GM21529 (cell line): ENCODE data around the gene CXorf65.

Source experiments
- ATAC-seq: cut with Tn5 transposase; IDR thresholded peaks from one replicate; pipeline ENCODE4 v1.9.1; 2021; ENCODE audit not compliant: unreplicated experiment

CXorf65 gene

DNA sequence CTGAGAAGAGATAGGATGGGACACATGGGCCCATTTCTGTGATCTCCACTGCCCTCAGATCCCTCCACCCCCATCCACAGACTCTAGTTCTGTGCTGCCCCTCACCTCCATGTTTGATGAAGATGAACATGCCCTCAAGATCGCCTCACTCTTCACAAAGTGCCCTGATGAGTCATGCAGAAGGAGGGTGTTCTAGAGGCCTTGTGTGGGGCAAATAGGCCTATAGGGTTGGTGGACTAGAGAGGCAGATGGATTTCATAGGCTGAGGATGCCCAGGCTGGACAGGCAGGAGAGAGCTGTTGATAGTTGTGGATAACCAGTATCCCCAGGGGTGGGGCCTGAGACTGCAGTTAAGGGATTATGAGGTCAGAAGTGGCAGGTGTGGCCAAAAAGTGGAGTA is at the start of gene CXorf65:
TSS of gene CXorf65 (minus strand) at position 314 of the 400 bp plus-strand sequence. CDS start at position 130, 184 bp downstream.
- no peak for ATAC-seq

DNA sequence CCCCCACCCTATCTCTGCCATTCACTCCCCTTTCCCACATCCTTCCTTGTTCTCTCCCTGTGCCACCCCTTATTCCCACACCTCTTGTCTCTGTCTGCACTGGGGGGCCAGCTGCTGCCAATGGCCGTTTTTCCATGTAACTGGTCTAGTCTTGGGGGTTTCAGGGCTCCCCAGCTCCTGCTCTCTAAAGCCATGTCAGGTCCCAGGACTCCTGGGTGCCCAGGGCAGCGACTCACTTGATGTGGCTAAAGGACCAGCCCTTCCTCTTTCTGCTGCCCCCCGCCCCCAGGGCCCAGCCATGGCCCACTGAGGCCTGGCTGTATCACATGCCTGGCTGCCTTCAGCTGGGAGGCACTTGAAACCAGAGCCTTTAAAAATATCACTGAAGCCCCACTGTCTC is 48.1 kb upstream of the CXorf65 start:
- ATAC-seq: no peak

DNA sequence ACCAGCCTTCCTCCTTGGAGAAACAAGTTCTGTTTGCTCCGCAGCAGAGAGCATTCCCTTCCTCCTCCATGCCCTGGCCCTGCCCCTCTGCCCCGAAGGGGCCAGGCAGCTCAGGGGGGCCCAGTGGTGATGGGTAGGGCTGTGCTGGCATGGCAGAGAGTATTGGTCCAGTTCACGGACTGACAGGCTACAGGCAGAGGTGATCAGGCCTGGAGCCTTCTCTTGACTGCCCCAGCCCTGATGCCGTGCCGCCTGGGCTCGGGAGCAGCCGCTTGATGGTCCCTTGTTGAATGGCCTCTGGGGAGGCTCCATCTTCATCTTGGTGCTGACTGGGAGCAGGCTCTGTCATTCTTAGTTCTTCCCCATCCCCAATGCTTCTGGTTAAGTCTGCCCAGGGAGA is 47.7 kb upstream of the CXorf65 start:
- no peak for ATAC-seq

DNA sequence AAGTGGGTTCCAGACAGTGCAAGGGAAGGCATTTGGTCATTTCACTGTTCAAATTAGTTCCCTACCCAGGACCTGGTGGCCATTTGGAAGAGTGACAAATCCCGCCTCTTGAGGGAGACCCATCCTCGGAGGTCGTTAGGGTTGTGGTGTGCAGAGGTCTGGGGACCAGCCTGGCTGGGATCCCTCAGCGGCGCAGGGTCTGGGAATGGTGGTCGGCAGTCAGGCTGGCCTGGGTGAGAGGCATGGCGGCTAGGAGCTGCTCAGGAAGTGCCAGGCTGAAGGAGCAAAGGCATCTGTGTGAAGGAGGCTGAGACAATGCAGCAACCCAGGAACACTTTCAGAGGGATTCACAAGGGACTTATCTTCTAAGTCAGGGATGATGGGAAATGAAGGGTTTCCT is 44.8 kb upstream of the CXorf65 start:
- ATAC-seq: no peak

DNA sequence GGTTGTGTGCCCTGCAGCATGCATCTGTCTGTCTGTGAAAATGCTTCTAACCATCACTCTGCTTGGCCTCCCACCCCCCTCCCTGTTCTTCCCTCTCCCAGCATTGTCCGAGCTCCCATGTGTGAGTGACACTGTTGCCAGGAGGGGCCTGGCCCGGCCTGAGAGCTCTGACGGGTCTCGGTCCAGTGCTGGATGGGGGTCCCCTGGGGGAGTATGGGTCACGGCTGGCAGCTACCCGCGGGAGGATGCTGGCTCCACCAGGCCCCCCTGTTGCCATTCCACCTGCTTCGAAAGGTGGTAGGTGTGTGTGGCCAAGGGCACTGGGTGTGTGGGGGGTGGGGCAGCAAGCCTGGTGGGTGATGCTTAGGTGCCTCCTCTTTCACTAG is 41.7 kb upstream of the CXorf65 start:
- ATAC-seq: no peak

DNA sequence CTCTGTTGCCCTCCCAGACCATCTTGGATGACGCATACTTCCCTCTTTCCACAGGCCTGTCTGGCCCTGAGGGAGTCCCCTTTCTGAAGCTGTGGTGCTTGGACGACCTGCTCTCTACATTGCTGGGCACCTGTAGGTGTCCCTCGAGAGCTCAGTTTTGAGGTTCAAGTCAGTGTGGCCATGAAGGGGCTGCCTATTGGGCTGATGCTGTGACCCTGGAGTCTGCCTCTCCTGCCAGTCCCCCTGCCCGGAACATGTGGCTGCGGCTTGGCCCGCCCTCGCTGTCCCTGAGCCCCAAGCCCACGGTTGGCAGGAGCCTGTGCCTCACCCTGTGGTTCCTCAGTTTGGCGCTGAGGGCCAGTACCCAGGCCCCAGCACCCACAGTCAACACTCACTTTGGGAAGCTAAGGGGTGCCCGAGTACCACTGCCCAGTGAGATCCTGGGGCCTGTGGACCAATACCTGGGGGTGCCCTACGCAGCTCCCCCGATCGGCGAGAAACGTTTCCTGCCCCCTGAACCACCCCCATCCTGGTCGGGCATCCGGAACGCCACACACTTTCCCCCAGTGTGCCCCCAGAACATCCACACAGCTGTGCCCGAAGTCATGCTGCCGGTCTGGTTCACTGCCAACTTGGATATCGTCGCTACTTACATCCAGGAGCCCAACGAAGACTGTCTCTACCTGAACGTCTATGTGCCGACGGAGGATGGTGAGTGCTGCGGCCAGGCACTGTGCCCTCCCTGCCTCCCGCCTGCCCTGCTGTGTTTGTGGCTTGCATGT is 41.1 kb upstream of the CXorf65 start:
- no peak for ATAC-seq

DNA sequence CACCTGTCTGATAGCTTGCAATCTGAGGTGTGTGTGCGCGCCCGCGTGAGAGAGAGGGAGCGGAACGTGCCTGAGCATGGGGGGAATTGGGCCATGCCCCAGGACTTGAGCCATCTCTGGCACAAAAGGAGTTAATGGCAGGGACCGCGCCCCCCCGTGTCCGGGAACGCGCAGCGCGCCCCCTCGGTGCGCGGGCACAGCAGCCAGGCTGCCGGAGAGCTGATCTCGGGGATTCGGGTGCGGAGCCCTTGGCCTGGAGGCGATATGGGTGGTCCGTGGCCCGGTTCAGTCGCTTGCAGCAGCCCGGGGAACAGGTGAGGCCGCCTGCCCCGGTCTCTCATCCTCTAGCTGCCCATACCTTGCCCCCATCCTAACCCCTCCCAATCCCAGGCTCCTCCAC is 38.1 kb upstream of the CXorf65 start, which contains the start of gene NLGN3:
TSS of gene NLGN3 (plus strand) at position 191 of the 400 bp plus-strand sequence. CDS start 2,909 bp downstream, outside the sequence.
- no peak for ATAC-seq

DNA sequence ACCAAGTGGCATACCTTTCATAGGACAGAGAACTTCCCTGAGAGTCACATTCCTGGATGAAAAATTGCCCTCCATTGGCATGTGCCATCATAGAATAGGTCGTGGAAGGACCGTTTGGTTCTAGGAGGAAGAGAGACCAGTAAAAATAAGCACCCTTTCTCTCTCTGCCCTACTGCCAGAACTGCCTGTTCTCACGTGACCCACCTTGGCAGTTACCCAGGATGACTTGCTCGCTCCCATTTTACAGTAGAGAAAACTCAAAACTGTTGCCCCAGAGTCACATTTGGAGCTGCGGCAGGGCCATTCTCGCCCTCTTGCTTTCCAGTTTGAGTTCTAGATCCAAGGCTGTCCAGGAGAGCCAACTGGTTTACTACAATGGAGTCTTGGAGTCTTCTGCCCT is 37.0 kb upstream of the CXorf65 start:
- ATAC-seq: no peak

DNA sequence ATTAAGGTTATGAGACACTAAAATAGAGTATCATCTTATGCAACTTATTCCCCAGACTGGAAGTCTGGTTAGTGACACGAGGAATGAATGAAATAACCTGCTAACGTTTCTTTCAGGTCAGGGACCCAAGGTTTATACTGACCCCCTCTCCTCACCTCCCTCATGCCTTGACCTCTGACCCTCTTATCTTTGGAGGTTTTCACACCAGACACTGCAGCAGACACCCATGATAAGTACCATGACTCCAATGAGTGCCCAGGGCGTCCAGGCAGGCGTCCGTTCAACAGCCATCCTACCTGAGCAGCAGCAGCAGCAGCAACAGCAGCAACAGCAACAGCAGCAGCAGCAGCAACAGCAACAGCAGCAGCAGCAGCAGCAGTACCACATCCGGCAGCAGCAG is 33.9 kb upstream of the CXorf65 start:
- ATAC-seq: no peak

DNA sequence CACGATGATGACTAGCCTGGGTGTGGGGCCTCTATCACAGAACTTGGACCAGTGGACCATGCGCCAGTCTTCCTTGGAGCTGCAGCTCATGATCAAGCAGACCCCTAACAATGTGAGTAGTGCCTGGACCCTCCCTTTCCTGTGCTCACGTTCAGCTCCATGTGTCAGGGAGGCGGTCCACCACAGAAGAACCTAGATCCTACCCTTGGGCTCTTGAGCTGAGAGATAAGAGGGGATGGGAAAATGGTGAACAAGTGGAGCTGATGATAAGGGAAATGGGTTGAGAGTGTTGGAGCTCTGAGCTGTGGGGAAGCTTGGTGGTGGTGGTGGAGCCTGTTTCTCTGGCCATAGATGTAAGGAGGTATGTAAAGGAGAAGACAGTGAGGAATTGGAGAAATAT is 25.0 kb upstream of the CXorf65 start:
- no peak for ATAC-seq

DNA sequence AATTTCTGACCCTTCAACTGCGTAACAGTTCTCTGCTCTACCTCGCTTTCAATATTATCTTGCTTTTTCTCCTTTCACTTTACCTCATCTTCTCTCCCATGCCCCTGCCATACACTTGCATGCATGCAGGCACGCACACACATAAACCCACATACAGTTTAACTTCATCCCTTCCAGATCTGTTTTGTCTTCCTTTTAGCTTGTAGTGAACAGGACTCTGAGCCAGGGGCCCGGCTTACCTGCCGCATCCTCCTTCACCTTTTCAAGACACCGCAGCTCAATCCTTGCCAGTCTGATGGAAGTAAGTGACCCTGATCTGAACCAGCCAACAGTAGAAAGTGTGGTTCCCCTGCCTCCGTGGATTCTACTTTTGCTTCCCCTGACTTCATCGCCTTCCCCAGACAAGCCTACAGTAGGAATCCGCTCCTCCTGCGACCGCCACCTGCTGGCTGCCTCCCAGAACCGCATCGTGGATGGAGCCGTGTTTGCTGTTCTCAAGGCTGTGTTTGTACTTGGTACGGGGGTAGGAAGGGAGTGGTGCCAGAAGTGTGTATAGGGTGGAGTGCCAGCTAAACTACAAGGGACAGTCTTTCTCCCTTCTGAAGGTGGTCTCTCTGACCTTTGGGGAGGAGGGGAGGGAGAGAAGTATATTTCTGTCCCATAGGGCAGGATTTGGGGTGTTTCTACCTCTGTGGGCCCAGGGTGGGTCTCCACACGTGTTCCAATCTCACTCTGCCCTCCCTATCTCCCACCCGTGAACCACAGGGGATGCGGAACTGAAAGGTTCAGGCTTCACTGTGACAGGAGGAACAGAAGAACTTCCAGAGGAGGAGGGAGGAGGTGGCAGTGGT is 22.6 kb upstream of the CXorf65 start:
- ATAC-seq: peak; percentile 83

DNA sequence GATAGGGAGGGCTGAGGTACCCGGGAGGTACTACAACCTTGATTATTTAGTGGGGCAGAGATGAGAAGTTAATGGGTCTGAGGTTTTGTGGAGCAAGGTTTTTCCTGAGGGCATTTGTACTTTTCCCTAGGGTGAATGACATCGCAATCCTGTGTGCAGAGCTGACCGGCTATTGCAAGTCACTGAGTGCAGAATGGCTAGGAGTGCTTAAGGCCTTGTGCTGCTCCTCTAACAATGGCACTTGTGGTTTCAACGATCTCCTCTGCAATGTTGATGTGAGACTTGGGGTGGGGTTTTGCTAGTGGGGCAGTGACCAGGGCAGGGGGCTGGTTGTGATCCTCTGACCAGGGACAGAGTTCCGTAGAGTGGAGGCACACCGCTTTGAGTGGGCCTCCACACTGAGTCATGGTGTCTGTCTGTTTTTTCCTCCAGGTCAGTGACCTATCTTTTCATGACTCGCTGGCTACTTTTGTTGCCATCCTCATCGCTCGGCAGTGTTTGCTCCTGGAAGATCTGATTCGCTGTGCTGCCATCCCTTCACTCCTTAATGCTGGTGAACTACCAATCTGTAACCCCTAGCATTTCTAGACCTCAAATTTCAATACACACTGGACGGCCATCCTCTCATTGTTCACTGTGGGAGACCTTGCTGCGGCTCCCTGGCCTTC is 21.8 kb upstream of the CXorf65 start:
- no peak for ATAC-seq

DNA sequence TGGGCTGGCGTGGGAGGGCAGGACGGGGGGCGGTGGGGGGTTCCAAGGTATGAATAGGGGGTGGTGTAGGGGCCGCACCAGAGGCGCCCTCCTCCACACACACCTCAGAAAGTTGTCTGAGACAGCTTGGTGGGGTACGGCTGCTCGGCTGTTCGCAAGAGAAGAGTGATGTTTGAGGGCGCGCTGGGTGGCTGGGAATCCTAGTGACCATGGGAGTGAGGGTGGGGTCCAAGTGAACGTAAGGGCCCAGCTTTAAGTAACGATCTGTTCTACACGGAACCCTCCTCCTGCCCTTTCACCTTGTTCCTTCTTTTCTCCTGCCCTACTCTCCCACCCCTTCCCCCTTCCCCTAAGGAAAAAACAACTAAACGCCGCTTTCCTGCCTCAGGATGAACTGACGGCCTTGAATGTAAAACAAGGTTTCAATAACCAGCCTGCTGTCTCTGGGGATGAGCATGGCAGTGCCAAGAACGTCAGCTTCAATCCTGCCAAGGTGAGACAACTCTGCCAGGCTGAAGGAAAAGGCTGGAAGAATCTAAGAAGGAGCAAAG is 12.5 kb upstream of the CXorf65 start:
- ATAC-seq: peak; percentile 16

DNA sequence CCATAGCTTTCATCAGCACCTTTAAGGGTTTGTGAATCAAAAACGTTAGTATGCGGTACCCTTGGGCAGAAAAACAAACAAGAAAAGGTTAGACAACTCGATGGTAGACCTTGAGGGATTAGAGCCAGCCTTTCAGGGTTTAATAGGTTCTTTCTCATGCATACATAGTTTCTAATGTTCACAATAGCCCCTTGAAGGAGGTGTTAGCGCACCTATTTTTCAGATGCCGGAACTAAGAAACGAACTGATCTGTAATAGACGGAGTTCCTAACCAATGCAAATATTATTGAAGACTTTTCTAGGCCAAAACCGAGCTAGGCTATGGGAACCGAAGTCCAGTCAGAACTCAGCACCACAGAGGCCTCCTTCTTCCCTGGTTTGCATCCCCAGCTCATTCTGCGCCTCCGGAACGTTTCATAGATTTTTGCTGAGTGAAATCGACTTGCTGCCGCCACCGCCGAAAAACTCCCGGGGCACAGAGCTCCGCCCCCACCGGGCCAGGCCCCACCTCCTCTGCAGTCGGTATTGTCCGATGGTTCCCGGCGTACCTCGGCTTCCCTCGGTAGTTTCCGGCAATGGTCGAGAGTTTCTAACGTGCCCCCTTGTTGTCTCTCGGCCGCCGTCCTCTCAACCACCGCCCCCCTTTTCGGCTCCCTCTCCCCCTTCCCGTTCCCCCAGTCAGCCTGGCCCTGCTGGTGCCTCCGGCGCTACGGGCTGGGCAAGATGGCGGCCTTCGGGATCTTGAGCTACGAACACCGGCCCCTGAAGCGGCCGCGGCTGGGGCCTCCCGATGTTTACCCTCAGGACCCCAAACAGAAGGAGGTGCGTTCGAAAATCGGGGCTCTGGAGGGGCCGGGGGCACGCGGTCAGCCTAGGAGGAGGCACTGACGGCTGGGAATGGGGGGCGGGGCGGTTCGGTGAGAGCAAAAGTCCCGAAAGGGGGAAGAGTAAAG is 11.8 kb upstream of the CXorf65 start, which contains the start of gene MED12:
TSS of gene MED12 (plus strand) at position 565 of the 953 bp plus-strand sequence. CDS start at position 724, 159 bp downstream.
- peak; percentile 92 for ATAC-seq

DNA sequence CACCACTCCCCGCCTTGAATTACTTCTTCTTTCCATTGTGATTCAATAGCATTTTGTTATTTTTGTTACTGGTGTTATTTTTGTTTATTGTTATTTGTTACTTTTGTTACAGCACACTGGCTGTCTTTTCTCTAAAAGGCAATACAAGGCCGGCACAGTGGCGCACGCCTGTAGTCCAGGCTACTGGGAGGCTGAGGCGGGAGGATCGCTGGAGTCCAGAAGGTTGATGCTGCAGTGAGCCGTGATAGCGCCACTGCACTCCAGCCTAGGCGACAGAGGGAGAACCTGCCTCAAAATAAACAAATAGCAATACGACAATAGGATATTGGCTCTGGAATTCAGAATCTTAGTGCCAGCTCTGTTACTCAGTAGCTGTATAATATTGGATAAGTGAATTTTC is 10.8 kb upstream of the CXorf65 start:
- ATAC-seq: no peak

DNA sequence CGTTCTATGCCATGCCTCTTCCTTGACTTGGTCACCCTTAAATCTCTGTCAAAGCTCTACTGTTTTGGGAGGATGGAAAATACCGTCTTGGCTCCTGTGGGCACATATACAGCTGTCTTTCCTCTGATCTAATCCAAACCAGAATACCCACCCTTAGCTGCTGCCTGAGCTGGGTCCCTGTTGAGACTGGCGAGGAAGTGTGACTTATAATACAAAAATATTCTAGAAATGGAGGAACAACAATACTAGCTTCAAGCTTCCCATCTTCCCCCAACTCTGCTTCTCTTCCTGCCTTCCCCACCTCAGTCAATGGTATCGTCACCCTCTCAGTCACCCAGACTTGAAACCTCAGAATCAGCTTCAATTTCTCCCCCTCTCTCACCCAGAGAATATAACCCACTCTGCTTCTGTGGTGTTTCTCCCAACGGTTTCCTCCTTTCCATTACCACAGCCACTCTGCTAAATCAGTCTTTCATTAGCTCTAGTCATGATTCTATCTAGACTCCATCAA is 5.4 kb upstream of the CXorf65 start:
- ATAC-seq: peak; percentile 27

DNA sequence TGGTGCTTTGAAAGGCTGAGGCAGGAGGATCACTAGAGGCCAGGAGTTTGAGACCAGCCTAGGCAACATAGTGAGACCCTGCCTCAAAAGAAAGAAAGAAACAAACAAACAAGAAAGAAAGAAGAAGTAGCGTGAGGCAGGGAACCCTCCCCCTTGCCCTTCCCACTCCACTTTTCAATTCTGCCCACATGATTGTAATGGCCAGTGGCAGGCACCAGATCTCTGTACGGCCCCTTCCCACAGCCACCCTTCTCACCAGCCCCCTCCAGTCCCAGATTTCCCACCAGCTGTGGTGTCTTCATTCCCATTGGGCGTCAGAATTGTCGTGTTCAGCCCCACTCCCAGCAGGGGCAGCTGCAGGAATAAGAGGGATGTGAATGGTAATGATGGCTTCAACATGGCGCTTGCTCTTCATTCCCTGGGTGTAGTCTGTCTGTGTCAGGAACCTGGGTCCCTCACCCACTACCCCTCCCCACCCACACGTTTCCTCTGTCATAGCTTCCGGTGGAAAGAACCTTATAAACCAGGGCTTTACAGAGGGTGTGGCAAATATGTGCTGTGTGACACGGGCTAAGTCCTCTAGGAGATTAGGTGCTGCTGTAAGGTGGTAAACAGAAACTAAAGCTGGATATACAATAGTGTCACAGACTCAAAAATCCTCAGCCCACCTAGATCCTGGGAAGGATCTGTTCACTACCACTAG is 4.8 kb upstream of the CXorf65 start, which contains the start of gene IL2RG:
TSS of gene IL2RG (minus strand) at position 437 of the 703 bp plus-strand sequence. CDS start at position 399, 38 bp downstream.
- peak; percentile 88 for ATAC-seq

DNA sequence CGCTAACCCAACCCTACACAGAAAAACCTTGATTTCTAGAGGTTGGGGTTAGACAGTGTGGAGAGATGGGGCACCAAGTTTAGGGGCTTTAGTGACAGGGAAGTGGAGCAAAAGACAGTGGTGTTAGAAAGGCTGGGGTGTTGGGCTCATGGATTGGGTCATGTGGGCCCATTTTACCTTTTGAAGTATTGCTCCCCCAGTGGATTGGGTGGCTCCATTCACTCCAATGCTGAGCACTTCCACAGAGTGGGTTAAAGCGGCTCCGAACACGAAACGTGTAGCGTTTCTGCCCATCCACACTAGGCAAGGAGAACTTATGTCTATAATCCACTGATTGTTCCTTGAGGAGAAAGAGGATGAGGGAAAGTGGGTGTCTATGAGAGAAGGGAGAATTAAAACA is 2.5 kb upstream of the CXorf65 start:
- ATAC-seq: no peak

DNA sequence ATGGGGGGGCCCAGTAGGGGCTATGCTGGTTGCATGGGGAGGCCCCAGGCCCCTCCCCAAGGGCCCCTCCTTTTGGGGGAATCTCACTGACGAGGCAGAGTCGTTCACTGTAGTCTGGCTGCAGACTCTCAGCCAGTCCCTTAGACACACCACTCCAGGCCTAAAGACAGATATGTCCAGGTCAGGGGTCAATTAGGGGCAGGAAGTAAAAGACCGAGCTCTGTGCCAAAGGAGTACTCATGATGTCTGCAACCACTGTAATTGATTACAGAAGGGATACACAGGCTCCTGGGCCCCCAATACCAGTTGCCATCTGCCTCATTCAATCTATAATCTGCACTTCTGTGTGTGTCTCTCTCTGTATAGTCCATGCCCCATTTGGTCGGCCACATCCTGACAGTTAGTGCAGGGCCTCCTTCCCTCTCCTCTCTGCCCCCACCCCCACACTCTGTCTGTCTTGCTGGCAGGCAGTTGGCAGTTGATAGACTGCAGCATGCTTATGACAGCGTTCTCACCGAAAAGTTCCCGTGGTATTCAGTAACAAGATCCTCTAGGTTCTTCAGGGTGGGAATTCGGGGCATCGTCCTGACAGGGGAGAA is 1.3 kb upstream of the CXorf65 start:
- no peak for ATAC-seq
